GM19023 (cell line): ENCODE measurements around the gene NAGS.
"Not testable (repeated sequence)": the region's sequence is repeated elsewhere in the genome, so short reads cannot be mapped to it uniquely, and the experiment has no call there.

Experiments used
- ATAC-seq: cut with Tn5 transposase; IDR thresholded peaks from one replicate; pipeline ENCODE4 v1.9.1; 2021; ENCODE audit warnings: mild to moderate bottlenecking, moderate library complexity; ENCODE audit not compliant: unreplicated experiment

Gene NAGS

GRCh38 chr17:44038604-44039011 lies 34.2 kb downstream of the NAGS start:
- ATAC-seq, result no peak

GRCh38 chr17:44039829-44040635 lies 35.6 kb downstream of the NAGS start:
- ATAC-seq, result no peak

GRCh38 chr17:44043272-44043696 lies 38.9 kb downstream of the NAGS start:
- no peak for ATAC-seq

GRCh38 chr17:44044071-44044470 lies 39.6 kb downstream of the NAGS start:
- ATAC-seq, result no peak

GRCh38 chr17:44045486-44045885 lies 41.1 kb downstream of the NAGS start:
- ATAC-seq, result no peak

GRCh38 chr17:44046893-44047292 lies 42.5 kb downstream of the NAGS start:
- not testable (repeated sequence) for ATAC-seq

- no peak for ATAC-seq
Observed at GRCh38 chr17:44049294-44050060, 45.1 kb downstream of the NAGS start.

- ATAC-seq, result no peak
Observed at GRCh38 chr17:44053125-44053872, 48.9 kb downstream of the NAGS start.
